ENCODE data around the gene RBMS1. TPM values are rescaled to one million over a fixed set of nuclear protein-coding genes. Genes with fewer than 3 reads are reported as not detected.

RBMS1 gene
- total RNA-seq, 2 donors from 2014 or later, result 18.8 to 22.8 TPM

DNA sequence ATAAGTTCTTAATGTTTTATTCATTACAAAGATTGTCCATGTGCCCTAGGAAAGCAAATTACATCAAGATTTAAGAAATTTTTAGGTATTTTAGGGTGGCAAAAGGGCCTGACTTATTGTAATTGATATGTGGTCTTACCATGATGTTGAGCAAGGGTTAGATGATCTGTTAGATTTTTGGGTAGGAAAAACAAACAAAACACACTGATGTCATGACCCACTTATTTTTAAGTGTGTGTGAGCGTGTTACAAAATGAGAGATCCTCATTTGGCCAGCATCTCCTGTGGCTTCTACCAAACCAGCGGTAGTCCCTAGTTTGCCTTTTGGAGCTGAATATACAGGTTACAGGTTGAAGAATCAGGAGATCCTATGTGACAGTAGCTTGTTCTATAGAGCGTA is 203.8 kb downstream of the RBMS1 start:
- 93% methylated on average over 3 of the region's 3 CpGs for WGBS
- intact Hi-C loops (cut with DNase I), result no loop called here
- H3K27ac ChIP-seq, result no peak overlapping the region

DNA sequence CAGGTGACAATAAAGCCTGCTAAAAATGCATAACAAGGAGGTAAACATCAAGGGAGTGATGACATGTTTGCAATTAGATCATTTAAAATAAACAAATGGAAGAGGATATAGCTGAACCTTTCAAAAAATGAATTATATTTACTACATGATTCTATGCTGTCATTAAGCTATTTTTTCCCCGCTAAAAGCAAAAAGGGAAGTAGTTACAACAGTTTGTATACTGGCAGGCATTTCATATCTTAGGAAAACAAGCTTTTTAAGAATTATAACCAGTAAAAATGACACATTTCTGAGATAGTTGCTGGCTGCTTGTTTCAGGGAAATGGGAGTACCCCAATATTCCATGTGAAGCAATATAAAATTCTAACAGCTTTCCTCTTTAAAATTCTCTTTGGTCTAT is 204.5 kb downstream of the RBMS1 start:
- WGBS, result 79% methylated on average over 1 of the region's 1 CpG
- H3K9me3 ChIP-seq, result no peaks in the 10 kb centered on the region
- TF ChIP-seq, protein P1, sequence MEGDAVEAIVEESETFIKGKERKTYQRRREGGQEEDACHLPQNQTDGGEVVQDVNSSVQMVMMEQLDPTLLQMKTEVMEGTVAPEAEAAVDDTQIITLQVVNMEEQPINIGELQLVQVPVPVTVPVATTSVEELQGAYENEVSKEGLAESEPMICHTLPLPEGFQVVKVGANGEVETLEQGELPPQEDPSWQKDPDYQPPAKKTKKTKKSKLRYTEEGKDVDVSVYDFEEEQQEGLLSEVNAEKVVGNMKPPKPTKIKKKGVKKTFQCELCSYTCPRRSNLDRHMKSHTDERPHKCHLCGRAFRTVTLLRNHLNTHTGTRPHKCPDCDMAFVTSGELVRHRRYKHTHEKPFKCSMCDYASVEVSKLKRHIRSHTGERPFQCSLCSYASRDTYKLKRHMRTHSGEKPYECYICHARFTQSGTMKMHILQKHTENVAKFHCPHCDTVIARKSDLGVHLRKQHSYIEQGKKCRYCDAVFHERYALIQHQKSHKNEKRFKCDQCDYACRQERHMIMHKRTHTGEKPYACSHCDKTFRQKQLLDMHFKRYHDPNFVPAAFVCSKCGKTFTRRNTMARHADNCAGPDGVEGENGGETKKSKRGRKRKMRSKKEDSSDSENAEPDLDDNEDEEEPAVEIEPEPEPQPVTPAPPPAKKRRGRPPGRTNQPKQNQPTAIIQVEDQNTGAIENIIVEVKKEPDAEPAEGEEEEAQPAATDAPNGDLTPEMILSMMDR (IDR thresholded peaks at IDR 0.05), result no peak
- TF ChIP-seq POLR2A (IDR thresholded peaks at IDR 0.05) (no peak), POLR2AphosphoS5 (IDR thresholded peaks at IDR 0.05) (no peak)
- no peaks in the 10 kb centered on the region for H3K27me3 ChIP-seq (replicated peaks; ENCODE audit: insufficient read depth)
- no peak overlapping the region for H3K27ac ChIP-seq
- H3K4me3 ChIP-seq, result no peak overlapping the region
- no peak for DNase-seq (ENCODE audit: low spot score)
- H3K36me3 ChIP-seq, result no peaks in the 10 kb centered on the region
- intact Hi-C loops (cut with DNase I), result no loop called here
- no peaks in the 10 kb centered on the region for H3K4me1 ChIP-seq (replicated peaks)

More for the DNA sequence above, 203.8 kb downstream of the RBMS1 start:
- Histone ChIP-seq H3K36me3 (no peaks in the 10 kb centered on the region), H3K9me3 (no peaks in the 10 kb centered on the region), H3K4me3 (no peak overlapping the region), H3K27me3 (replicated peaks; ENCODE audit: insufficient read depth) (no peaks in the 10 kb centered on the region), H3K4me1 (replicated peaks) (no peaks in the 10 kb centered on the region)
- TF ChIP-seq POLR2A (IDR thresholded peaks at IDR 0.05) (no peak), POLR2AphosphoS5 (IDR thresholded peaks at IDR 0.05) (no peak)
- TF ChIP-seq, protein P1 (IDR thresholded peaks at IDR 0.05), result no peak
- no peak for DNase-seq (ENCODE audit: low spot score)

DNA sequence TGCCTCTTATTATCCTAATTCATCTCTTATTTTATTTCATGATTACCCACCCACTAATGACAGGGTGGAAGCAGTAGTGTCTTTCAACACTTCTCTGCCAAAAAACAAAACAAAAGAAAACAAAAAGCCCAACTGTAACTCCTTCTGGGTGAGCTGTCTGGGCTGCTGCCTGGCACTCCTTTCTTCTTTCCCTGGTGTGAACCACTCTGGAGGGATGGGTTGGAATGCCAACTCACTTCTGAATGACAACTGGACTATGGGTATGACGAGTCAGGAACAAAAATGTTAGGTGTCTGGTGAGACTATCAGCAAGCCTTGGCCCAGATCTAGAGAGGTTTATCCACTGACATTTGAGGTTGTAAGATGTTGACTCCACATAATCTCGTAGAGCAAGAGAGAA is 205.3 kb downstream of the RBMS1 start:
- H3K4me1 ChIP-seq (replicated peaks), result no peaks in the 10 kb centered on the region
- no peaks in the 10 kb centered on the region for H3K36me3 ChIP-seq
- no peak overlapping the region for H3K4me3 ChIP-seq
- TF ChIP-seq POLR2AphosphoS5 (IDR thresholded peaks at IDR 0.05), result no peak
- no peak for TF ChIP-seq POLR2A (IDR thresholded peaks at IDR 0.05)
- H3K27ac ChIP-seq, result no peak overlapping the region
- no peaks in the 10 kb centered on the region for H3K27me3 ChIP-seq (replicated peaks; ENCODE audit: insufficient read depth)
- H3K9me3 ChIP-seq, result no peaks in the 10 kb centered on the region
- WGBS, result 79% methylated on average over 2 of the region's 2 CpGs
- intact Hi-C loops (cut with DNase I), result no loop called here
- no peak for DNase-seq (ENCODE audit: low spot score)

DNA sequence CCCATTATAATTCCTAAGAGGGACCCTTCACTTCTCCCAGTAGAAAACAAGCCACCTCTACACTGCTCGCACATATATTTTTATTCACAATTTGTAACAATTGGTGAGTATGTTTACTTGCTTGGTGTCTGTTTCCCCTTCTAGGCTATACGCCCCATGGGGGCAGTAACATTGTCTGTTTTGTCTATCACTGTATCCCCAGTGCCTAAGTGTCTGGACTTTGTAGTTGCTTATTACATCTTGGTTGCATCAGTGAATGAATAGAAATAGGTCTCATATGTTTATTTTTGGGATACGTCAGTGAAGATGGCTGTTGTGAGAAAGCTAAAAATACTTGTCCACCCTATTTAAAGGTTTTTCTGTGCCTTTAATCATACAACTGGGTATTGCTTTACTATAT is 206.1 kb downstream of the RBMS1 start:
- no peaks in the 10 kb centered on the region for H3K9me3 ChIP-seq
- intact Hi-C loops (cut with DNase I), result no loop called here
- H3K36me3 ChIP-seq, result no peaks in the 10 kb centered on the region
- TF ChIP-seq, protein P1 (IDR thresholded peaks at IDR 0.05), result no peak
- TF ChIP-seq POLR2AphosphoS5 (IDR thresholded peaks at IDR 0.05), result no peak
- no peak for TF ChIP-seq POLR2A (IDR thresholded peaks at IDR 0.05)
- DNase-seq (ENCODE audit: low spot score), result no peak
- no peak overlapping the region for H3K4me3 ChIP-seq
- H3K27me3 ChIP-seq (replicated peaks; ENCODE audit: insufficient read depth), result no peaks in the 10 kb centered on the region
- 65% methylated on average over 3 of the region's 3 CpGs for WGBS
- H3K4me1 ChIP-seq (replicated peaks), result no peaks in the 10 kb centered on the region
- H3K27ac ChIP-seq, result no peak overlapping the region

DNA sequence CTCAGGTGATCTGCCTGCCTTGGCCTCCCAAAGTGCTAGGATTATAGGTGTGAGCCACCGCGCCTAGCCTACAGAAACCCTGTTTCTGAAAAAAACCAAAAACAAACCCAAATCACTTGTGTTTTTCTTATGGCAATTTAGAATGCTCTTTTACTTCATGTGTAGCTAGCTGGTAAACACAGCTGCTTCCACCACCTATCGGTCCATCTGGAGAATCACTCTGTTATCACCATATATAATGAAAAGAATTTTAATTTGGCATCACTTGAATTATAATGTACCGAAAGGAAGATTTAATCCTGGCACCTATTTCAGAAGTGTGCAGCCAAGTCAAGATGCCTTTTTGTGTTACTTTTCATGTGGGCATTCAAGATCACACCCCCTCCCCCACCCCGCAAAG is 207.1 kb downstream of the RBMS1 start:
- DNase-seq (ENCODE audit: low spot score), result no peak
- 78% methylated on average over 5 of the region's 5 CpGs for WGBS
- Histone ChIP-seq H3K4me3 (no peak overlapping the region), H3K9me3 (no peaks in the 10 kb centered on the region), H3K27me3 (replicated peaks; ENCODE audit: insufficient read depth) (no peaks in the 10 kb centered on the region), H3K4me1 (replicated peaks) (no peaks in the 10 kb centered on the region), H3K27ac (no peak overlapping the region), H3K36me3 (no peaks in the 10 kb centered on the region)
- intact Hi-C loops (cut with DNase I), result no loop called here
- TF ChIP-seq POLR2A (IDR thresholded peaks at IDR 0.05), result no peak
- TF ChIP-seq, protein P1 (IDR thresholded peaks at IDR 0.05), result peak in 1 of 4 experiments; percentile 3
- no peak for TF ChIP-seq POLR2AphosphoS5 (IDR thresholded peaks at IDR 0.05)
